ENCODE measurements around the gene MTHFS.

The MTHFS gene

DNA sequence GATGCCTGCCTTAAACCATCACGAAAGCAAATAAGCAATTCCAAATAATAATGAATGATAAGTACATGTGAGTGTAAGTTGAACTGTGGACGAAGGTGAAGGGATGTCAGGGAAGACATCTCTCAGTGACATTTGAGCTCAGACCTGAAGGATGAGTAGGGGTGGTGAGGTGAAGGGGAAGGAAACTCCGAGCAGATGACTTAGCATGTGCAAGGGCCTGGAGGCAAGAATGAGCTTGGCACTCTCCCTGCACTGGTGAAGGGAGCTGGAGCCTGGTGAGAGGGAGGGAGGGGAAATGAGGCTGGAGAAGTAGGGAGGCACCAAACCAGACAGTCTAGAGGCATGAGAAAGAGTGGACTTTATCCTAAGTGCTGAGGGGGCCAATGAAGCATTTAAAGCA lies 84.3 kb downstream of the MTHFS start:
- no peak for ATAC-seq

DNA sequence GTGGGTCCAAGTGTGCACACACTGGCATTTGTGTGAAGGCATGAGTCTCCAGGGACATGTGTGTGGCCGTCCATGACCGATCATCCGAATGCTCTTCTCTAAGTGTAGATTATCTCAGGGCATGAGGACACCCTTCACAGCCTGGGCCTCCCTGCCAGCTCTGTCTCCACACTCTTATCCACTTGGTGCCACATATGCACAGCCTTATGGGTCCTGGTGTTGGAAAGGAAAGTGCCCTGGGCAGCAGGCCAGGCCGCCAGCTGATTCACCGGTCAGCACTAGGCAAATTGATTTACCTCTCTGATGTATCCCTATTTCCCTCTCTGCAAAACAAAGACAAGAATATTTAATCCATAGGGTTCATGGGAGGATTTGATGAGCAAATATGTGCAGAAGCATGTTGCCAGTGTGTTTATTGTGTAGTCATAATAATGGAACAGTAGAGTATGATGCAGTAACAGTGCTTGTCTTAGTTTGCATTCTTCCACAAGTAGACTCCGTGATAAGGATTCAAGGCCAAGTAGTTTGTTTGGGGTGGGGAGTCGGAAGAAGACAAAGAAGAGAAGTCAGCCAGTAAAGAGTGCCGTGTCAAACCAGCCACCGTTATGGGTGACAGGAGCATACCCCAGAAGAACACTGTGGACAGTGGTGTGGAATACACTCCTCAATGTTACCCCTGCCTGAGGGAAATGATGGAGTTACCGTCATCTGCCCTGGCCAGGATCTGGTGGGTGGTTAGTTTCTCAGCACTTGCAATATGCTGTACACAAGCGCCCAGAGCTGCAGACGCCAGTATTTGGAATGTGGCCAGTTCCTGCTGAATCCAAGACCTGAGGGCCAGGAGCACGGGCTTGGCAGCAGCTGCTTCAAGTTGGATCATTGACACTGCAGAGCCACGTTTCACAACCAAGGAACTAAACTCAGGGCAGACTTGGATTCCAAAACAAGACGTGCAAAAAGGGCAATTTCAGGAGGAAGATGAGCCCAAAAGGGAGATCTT lies 85.1 kb downstream of the MTHFS start:
- ATAC-seq, result no peak

DNA sequence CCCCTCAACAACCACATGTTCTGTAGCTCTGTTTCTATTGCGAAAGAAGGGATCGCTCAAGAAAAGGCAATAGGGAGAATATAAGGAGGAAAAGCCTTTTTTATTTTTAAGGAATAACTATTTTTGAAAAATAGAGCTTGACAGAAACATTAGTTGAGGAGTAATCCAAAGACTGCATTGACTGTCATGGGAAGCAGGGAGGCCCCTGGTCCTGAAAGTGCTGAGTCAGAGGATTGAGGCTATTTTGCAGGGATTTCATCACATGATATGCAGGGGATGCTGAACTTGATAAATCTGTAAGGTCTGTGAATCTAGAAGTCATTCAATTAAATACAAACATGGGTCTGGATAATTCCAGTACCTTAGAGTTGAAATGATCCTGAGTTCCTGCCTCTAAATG lies 92.0 kb downstream of the MTHFS start:
- ATAC-seq, result no peak

DNA sequence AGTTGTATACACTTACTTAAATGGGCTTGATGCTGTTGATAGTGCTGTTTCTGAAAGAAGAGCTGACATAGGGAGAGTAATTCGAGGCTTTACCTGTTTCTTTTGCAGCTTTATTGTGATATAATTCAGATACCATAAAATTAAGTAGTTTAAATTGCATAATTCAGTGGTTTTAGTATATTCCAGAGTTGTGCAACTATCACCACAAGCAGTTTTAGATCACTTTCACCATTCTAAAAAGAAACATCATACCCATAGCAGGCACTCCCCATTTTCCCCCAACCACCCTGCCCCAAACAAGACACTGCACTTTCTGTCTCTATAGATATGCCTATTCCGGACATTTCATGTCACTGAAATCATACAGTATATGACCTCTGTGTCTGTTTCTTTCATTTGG lies 98.5 kb downstream of the MTHFS start:
- no peak for ATAC-seq
